ENCODE data around the gene AP1AR. TPM values are rescaled to one million over a fixed set of nuclear protein-coding genes. Genes with fewer than 3 reads are reported as not detected.

AP1AR gene
- total and polyA plus RNA-seq, 11 donors, result 3.7 to 17.3 (median 9.2) TPM

DNA sequence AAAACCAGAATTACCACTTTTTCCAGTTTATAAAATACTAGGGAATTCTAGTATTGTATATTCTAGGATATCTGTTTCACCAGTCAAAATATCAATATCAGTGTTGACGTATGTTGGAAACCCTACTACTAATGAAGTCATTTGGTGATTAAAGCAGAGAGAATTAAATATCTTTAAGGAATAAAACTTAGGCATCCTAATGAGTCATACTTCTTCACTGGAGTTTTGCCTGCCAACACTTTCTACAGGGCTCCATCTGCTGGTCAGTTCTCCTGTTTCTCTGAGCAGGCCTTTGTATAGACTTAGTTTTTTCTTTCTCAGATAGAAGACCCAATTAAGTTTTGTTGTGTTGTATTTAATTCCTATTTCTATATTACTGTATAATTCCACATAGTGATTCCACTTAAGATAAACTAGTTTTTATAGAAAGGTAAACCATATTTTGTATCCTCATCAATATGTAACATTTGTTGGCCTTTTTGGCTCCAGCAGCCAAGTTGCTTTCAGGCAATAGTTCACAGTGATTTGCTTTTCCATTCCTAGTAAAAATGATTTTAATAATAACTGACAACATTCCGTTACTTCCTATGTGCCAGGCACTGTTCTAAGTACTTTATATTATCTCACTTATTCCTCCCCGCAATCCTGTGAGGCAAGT, 3.5 kb downstream of the AP1AR start:
- DNase-seq (peak in 4 of 5 donors; percentile 51 to 71 (median 62)), ATAC-seq (no peak)

DNA sequence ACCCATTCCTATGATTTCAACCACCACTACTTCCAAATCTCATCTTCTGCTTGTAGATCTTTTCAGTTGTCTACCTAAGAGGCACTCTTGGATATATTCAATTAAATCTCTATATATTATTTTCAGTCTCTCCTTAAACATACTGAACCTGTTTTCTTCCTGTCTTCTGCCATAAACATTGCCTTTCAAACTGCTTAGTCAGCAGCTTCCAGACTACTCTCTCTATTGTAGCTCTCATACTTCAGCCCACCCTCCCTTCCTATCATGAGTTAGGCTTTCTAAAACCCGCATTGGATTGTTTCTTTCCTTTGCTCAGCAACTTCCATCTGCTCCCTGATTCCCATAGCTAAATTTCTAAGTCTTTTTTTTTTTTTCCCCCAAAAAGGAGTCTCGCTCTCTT, 4.5 kb downstream of the AP1AR start:
- intact Hi-C loops (cut with DNase I), result loop anchor here in 1 of 10 donors (5.0 kb wide), 1 partner anchor 139 kb away; no protein-coding TSS in a partner anchor
- no peak for ATAC-seq
- no peak for TF ChIP-seq POLR2A (IDR thresholded peaks at IDR 0.05)
- TF ChIP-seq, protein P1, sequence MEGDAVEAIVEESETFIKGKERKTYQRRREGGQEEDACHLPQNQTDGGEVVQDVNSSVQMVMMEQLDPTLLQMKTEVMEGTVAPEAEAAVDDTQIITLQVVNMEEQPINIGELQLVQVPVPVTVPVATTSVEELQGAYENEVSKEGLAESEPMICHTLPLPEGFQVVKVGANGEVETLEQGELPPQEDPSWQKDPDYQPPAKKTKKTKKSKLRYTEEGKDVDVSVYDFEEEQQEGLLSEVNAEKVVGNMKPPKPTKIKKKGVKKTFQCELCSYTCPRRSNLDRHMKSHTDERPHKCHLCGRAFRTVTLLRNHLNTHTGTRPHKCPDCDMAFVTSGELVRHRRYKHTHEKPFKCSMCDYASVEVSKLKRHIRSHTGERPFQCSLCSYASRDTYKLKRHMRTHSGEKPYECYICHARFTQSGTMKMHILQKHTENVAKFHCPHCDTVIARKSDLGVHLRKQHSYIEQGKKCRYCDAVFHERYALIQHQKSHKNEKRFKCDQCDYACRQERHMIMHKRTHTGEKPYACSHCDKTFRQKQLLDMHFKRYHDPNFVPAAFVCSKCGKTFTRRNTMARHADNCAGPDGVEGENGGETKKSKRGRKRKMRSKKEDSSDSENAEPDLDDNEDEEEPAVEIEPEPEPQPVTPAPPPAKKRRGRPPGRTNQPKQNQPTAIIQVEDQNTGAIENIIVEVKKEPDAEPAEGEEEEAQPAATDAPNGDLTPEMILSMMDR (IDR thresholded peaks at IDR 0.05), result no peak
- Histone ChIP-seq H3K27me3 (no peaks in the 10 kb centered on the region), H3K4me3 (no peak overlapping the region), H3K9me3 (no peaks in the 10 kb centered on the region), H3K36me3 (no peaks in the 10 kb centered on the region), H3K27ac (no peak overlapping the region), H3K4me1 (peaks cover 0 to 24% (median 13%) of the 10 kb centered on the region in 12 donors)
- 90 to 98% (median 92%) methylated on average over 2 of the region's 2 CpGs for WGBS, 4 donors
- DNase-seq, result no peak

More for the DNA sequence above, 3.5 kb downstream of the AP1AR start:
- no peaks in the 10 kb centered on the region for H3K36me3 ChIP-seq
- WGBS, 4 donors, result 49 to 59% (median 51%) methylated on average over 3 of the region's 3 CpGs
- H3K9me3 ChIP-seq, result no peaks in the 10 kb centered on the region
- no peak overlapping the region for H3K4me3 ChIP-seq
- H3K27ac ChIP-seq, result no peak overlapping the region
- TF ChIP-seq POLR2A (IDR thresholded peaks at IDR 0.05), result no peak
- TF ChIP-seq, protein P1 (IDR thresholded peaks at IDR 0.05), result peak; percentile 59 to 90 (median 80)
- intact Hi-C loops (cut with DNase I), result loop anchor here in 9 of 10 donors (1.0 to 5.0 kb wide), 9 partner anchors 52 to 153 kb away; partner anchors contain the start of genes FAM241A (in 6 of the 9), ALPK1 (in 1 of the 9) and TIFA (in 1 of the 9)
- peaks cover 0 to 32% (median 19%) of the 10 kb centered on the region in 12 donors for H3K4me1 ChIP-seq
- no peaks in the 10 kb centered on the region for H3K27me3 ChIP-seq

DNA sequence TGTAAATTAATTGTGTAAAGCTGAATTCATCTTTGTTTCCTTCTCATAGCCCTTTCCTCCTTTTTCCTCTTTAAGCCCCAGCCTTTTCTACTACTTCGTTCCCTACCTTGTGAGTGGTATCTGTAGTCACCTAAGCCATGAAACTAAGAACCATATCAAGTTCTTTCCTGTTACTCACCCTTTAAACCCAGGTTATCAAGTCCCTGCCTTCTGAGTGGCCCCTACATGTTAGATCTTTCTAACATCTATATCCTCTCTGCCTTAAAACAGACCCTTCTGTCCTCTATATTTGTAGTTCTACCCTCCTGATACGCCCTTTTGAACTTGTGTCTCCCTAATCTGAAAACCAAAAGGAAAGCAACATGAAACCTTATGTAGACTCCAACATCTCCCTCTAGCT, 7.2 kb downstream of the AP1AR start:
- DNase-seq, result no peak
- intact Hi-C loops (cut with DNase I), result loop anchor here in 1 of 10 donors (5.0 kb wide), 1 partner anchor 142 kb away; no protein-coding TSS in a partner anchor
- no peak overlapping the region for H3K4me3 ChIP-seq
- peaks cover 0 to 11% (median 4%) of the 10 kb centered on the region in 12 donors for H3K4me1 ChIP-seq
- WGBS, 4 donors, result 93 to 99% (median 99%) methylated on average over 2 of the region's 2 CpGs
- no peak for ATAC-seq
- H3K27me3 ChIP-seq, result no peaks in the 10 kb centered on the region
- no peak overlapping the region for H3K27ac ChIP-seq
- H3K9me3 ChIP-seq, result no peaks in the 10 kb centered on the region
- TF ChIP-seq POLR2A (IDR thresholded peaks at IDR 0.05), result no peak
- TF ChIP-seq, protein P1 (IDR thresholded peaks at IDR 0.05), result no peak
- no peaks in the 10 kb centered on the region for H3K36me3 ChIP-seq

DNA sequence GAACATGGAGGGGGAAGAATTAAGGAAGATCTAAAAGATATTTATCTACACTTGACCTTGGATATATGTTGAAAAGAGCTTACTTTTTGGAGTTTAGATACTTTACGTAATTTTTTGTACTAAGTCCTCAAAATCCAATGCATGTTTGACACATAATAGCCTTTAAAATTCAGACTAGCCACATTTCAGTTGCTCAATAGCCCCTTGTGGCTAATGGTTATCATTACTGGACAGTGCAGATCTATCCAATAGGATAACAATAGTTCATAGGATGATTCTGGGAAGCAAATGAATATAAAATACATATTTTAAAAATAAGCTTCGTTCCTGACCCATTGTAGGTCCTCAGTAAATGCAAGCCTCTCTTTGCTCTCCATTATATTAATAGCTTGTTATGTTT, 13.8 kb downstream of the AP1AR start:
- ATAC-seq, result no peak
- no peaks in the 10 kb centered on the region for H3K27me3 ChIP-seq
- DNase-seq, result no peak
- TF ChIP-seq POLR2A (IDR thresholded peaks at IDR 0.05), result no peak
- TF ChIP-seq, protein P1 (IDR thresholded peaks at IDR 0.05), result no peak
- no peaks in the 10 kb centered on the region for H3K9me3 ChIP-seq
- H3K36me3 ChIP-seq, result no peaks in the 10 kb centered on the region
- peaks cover 0 to 1% (median 0%) of the 10 kb centered on the region in 12 donors for H3K4me1 ChIP-seq
- WGBS, 4 donors, result 97 to 100% (median 98%) methylated on average over 2 of the region's 2 CpGs
- H3K4me3 ChIP-seq, result no peak overlapping the region
- no peak overlapping the region for H3K27ac ChIP-seq
- intact Hi-C loops (cut with DNase I), result no loop called here

All from heart left ventricle (tissue), 16 donors.